ENCODE data around the gene HERC2.
"Not testable (repeated sequence)": the region's sequence is repeated elsewhere in the genome, so short reads cannot be mapped to it uniquely, and the experiment has no call there.

The HERC2 gene

GRCh38 chr15:28213393-28213792 lies 108.6 kb downstream of the HERC2 start:
- not testable (repeated sequence) for H3K36me3 ChIP-seq (ENCODE audit: insufficient read depth); H3K79me2 ChIP-seq (ENCODE audit: insufficient read depth, low read depth); H3K27ac ChIP-seq; H2AFZ ChIP-seq (ENCODE audit: low read depth); H3K4me2 ChIP-seq; H3K27me3 ChIP-seq (ENCODE audit: insufficient read depth, low read depth); H3K4me1 ChIP-seq (ENCODE audit: low read depth, poor library complexity, severe bottlenecking); H3K4me3 ChIP-seq (IDR thresholded peaks at IDR 0.05; ENCODE audit: insufficient read depth, low read depth, low read length); H4K20me1 ChIP-seq (ENCODE audit: insufficient read depth); H3K9ac ChIP-seq

GRCh38 chr15:28208583-28208982 lies 113.4 kb downstream of the HERC2 start:
- H3K4me3 ChIP-seq (IDR thresholded peaks at IDR 0.05; ENCODE audit: insufficient read depth, low read depth, low read length), result no peak overlapping the region
- no peak overlapping the region for H3K27ac ChIP-seq
- H3K4me1 ChIP-seq (ENCODE audit: low read depth, poor library complexity, severe bottlenecking), result no peaks in the 10 kb centered on the region
- H4K20me1 ChIP-seq (ENCODE audit: insufficient read depth), result no peaks in the 10 kb centered on the region
- no peaks in the 10 kb centered on the region for H3K36me3 ChIP-seq (ENCODE audit: insufficient read depth)
- H3K4me2 ChIP-seq, result no peak overlapping the region
- H3K27me3 ChIP-seq (ENCODE audit: insufficient read depth, low read depth), result no peaks in the 10 kb centered on the region
- H3K79me2 ChIP-seq (ENCODE audit: insufficient read depth, low read depth), result no peaks in the 10 kb centered on the region
- H2AFZ ChIP-seq (ENCODE audit: low read depth), result no peak overlapping the region
- no peak for TF ChIP-seq CTCF (conservative IDR thresholded peaks at IDR 0.05; ENCODE audit: low read depth, low read length)
- no peak overlapping the region for H3K9ac ChIP-seq

- H3K27ac ChIP-seq; H3K79me2 ChIP-seq (ENCODE audit: insufficient read depth, low read depth); H4K20me1 ChIP-seq (ENCODE audit: insufficient read depth); H3K4me3 ChIP-seq (IDR thresholded peaks at IDR 0.05; ENCODE audit: insufficient read depth, low read depth, low read length); H2AFZ ChIP-seq (ENCODE audit: low read depth); H3K4me1 ChIP-seq (ENCODE audit: low read depth, poor library complexity, severe bottlenecking); H3K4me2 ChIP-seq; H3K36me3 ChIP-seq (ENCODE audit: insufficient read depth); H3K27me3 ChIP-seq (ENCODE audit: insufficient read depth, low read depth); H3K9ac ChIP-seq: not testable (repeated sequence)
These were observed 116.3 kb downstream of the HERC2 start for GRCh38 chr15:28205640-28206039.

GRCh38 chr15:28203055-28203828 lies 118.7 kb downstream of the HERC2 start:
- H3K4me1 ChIP-seq (ENCODE audit: low read depth, poor library complexity, severe bottlenecking); H3K9ac ChIP-seq; H3K27ac ChIP-seq; H3K36me3 ChIP-seq (ENCODE audit: insufficient read depth); H4K20me1 ChIP-seq (ENCODE audit: insufficient read depth); H2AFZ ChIP-seq (ENCODE audit: low read depth); H3K79me2 ChIP-seq (ENCODE audit: insufficient read depth, low read depth); H3K27me3 ChIP-seq (ENCODE audit: insufficient read depth, low read depth); H3K4me3 ChIP-seq (IDR thresholded peaks at IDR 0.05; ENCODE audit: insufficient read depth, low read depth, low read length); H3K4me2 ChIP-seq: not testable (repeated sequence)

- H3K4me2 ChIP-seq; H3K9ac ChIP-seq; H3K27ac ChIP-seq; H3K36me3 ChIP-seq (ENCODE audit: insufficient read depth); H2AFZ ChIP-seq (ENCODE audit: low read depth); H3K4me1 ChIP-seq (ENCODE audit: low read depth, poor library complexity, severe bottlenecking); H4K20me1 ChIP-seq (ENCODE audit: insufficient read depth); H3K4me3 ChIP-seq (IDR thresholded peaks at IDR 0.05; ENCODE audit: insufficient read depth, low read depth, low read length); H3K79me2 ChIP-seq (ENCODE audit: insufficient read depth, low read depth); H3K27me3 ChIP-seq (ENCODE audit: insufficient read depth, low read depth): not testable (repeated sequence)
These were observed 119.9 kb downstream of the HERC2 start for GRCh38 chr15:28202124-28202523.

- not testable (repeated sequence) for H3K27me3 ChIP-seq (ENCODE audit: insufficient read depth, low read depth); H3K4me2 ChIP-seq; H3K4me3 ChIP-seq (IDR thresholded peaks at IDR 0.05; ENCODE audit: insufficient read depth, low read depth, low read length); H3K9ac ChIP-seq; H2AFZ ChIP-seq (ENCODE audit: low read depth); H3K27ac ChIP-seq; H3K36me3 ChIP-seq (ENCODE audit: insufficient read depth); H4K20me1 ChIP-seq (ENCODE audit: insufficient read depth); H3K79me2 ChIP-seq (ENCODE audit: insufficient read depth, low read depth); H3K4me1 ChIP-seq (ENCODE audit: low read depth, poor library complexity, severe bottlenecking)
These were observed 123.8 kb downstream of the HERC2 start for GRCh38 chr15:28198215-28198614.

GRCh38 chr15:28197694-28198093 lies 124.3 kb downstream of the HERC2 start:
- not testable (repeated sequence) for H3K36me3 ChIP-seq (ENCODE audit: insufficient read depth)

GRCh38 chr15:28196581-28196980 lies 125.4 kb downstream of the HERC2 start:
- not testable (repeated sequence) for H3K27me3 ChIP-seq (ENCODE audit: insufficient read depth, low read depth); H2AFZ ChIP-seq (ENCODE audit: low read depth); H3K4me2 ChIP-seq; H3K9ac ChIP-seq; H3K4me3 ChIP-seq (IDR thresholded peaks at IDR 0.05; ENCODE audit: insufficient read depth, low read depth, low read length); H3K36me3 ChIP-seq (ENCODE audit: insufficient read depth); H3K27ac ChIP-seq; H4K20me1 ChIP-seq (ENCODE audit: insufficient read depth); H3K79me2 ChIP-seq (ENCODE audit: insufficient read depth, low read depth); H3K4me1 ChIP-seq (ENCODE audit: low read depth, poor library complexity, severe bottlenecking)

More at GRCh38 chr15:28197694-28198093, 124.3 kb downstream of the HERC2 start:
- not testable (repeated sequence) for H3K4me3 ChIP-seq (IDR thresholded peaks at IDR 0.05; ENCODE audit: insufficient read depth, low read depth, low read length); H3K4me2 ChIP-seq; H3K9ac ChIP-seq; H4K20me1 ChIP-seq (ENCODE audit: insufficient read depth); H3K79me2 ChIP-seq (ENCODE audit: insufficient read depth, low read depth); H3K27ac ChIP-seq; H3K27me3 ChIP-seq (ENCODE audit: insufficient read depth, low read depth); H3K4me1 ChIP-seq (ENCODE audit: low read depth, poor library complexity, severe bottlenecking); H2AFZ ChIP-seq (ENCODE audit: low read depth)

Data from KMS-11 (cell line).